GM19193 (cell line): ENCODE data around the gene ATG5.

Source experiments
- POLR2A ChIP-seq: IDR thresholded peaks from 4 replicates; pipeline ENCODE4 v1.6.1; 2011; ENCODE audit not compliant: insufficient read depth, insufficient read length; ENCODE audit errors: extremely low read depth

ATG5 gene

DNA sequence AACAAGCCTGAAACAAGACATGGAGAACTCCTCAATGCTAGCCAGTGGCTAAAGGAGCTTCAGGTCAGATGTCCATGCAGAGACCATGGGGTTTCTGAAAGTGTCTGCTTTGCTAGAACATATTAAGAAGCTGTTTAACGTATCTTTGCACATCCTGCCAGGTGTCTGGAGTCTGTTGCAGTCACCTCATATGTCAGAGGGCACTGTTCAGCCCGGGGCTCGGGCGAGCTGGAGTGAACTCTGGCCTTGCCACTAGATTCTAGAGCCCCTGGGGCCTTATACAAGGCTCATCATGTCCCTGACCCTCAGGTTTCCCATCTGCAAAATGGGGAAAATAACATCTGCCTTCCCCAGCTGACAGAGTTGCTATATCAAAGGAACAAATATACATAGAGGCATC lies 180.4 kb downstream of the ATG5 start:
- TF ChIP-seq POLR2A, result no peak

DNA sequence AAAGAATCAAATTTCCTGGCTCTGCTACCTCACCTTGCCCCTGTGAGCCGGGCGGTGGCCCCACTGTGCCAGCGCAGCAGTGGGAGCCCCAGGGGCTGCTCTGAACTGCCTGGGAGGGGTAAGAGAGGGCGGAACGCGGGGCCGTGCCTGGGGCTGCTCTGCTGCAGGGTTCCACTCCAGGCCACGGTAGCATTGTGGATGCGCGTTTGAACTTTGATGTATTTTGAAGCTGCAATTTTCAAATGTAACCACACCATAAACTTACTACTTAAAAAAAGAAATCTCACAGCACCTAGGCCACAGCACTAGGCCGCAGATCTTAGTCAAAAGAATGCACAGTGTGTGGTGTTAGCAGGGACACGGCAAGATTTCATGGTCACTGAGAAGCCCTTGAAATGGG lies 181.9 kb downstream of the ATG5 start:
- TF ChIP-seq POLR2A, result no peak

DNA sequence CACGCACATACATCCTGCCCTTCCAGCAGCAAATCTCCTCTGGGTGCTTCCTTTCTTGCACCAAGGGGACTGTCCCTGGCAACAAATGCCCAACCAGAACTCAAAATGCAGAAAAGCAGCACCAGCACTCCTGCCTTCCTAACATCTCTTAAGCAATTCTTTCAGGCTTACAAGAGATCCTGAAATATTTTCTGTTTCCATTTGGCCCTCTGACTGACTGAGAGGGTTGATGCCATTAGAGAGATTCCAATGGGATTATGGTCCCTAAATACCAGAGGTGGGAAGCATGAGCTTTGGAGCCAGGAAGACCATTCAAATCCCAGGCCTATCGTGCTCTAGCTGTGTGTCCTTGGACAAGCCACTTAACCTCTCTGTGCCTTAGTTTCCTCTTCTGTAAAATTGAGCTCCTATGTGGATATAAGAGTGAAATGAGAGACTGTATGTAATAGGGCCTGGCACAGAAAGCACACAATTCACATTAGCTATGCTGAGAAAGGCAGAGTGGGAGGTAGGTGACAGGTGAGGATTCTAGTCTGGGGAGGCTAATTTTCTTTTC lies 182.6 kb downstream of the ATG5 start:
- no peak for TF ChIP-seq POLR2A

DNA sequence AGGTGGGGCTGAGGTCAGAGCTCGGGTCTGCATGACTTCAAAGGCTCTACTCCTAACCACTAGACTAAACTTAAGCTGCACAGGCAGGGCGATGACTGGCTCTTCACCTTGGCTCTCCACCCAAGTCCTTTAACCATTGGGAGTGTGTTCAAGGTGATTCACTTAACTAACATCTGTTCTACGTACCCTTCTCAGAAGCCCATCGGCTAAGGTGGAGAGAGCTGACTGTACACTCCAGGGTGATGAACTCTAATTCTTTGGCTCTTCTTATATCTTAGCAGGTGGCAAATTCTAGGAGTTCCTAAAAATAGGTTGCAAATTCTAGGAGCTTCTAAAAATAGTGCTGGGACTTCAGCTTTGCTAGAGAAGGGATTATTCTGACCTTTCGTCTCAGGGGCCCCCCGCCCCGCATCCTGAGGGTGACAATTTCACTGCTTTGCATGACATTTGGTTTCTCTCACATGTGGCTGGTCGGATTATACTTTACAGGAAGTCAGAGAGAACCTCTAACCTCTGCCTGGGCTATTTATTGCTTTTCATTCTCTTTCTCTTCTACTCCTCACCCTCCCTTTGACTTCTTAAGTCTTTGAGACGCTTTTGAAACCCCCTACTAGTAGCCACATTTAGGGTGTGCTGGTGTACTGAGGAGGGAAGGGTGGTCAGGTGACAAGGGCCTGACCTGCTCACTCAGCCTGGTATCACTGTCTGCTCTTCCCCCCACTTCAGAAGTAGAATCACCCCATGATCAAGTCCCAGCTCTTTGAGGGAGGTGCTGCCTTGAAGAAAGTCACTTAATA lies 183.9 kb downstream of the ATG5 start:
- TF ChIP-seq POLR2A, result peak; percentile 39

DNA sequence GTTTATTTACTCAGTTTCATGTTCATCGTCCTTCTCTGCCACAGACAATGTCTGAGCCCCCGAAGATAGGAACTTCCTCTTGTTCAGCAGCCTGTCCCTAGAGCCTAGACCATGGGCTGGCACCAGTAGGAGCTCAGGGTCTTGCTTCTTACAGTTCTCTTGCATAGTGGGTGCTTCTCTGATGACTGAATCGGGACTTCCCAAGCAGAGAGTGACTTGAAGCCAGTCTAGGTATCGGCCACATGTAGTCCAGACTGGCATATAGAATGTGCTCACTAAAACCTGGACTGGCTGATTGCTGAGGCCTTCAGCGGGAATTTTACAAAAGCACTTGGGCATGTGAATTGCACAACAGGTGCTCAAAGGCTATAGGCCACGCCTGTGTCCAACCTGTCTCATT lies 187.4 kb downstream of the ATG5 start:
- no peak for TF ChIP-seq POLR2A

DNA sequence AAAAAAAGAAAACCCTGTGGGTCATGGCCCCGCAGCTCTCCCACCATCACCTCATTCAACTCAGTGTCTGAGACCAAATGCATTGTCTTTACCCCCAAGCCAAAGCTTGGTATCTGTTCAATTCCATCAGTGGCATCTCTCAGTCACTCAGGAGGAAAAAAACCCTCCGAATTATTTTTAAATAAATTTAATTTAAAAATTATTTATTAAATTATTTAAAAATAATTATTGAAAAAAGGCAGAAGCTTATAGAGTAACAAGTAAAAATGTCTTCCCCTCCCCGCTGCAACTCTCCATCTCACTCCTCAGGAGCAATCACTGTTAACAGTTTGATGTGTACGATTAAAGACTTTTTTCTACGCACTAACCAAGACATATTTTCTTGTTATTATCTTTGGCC lies 188.7 kb downstream of the ATG5 start:
- TF ChIP-seq POLR2A, result no peak

DNA sequence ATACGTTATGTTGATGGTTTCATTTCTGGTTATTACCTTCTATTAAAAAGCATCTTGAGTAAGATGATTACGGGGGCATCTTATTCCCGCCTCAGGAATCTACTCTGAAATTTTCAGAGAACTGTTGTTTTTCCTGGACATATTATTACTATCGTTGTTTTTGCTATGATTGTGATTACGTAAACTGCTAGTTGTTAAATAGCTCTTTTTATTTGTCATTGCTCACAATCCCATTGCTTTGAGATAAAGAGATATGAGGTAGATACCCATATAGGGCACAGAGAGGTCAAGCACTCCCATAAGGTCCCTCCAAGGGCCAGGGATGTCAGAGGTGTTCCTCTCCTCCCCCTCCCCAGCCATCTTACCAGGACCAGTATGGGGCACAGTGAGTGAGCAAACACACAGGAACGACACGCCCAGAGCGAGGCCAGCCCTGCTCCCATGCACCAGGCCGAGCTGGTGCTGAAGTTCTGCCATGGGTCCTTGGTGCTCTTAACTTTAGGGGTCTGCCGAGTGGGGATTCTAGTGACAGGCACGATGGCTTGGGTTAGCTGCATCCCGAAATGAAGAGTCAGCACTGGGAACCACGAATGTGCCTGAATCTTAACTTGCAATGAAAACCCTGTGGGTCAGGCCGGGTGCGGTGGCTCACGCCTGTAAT lies 189.5 kb downstream of the ATG5 start:
- TF ChIP-seq POLR2A, result no peak

DNA sequence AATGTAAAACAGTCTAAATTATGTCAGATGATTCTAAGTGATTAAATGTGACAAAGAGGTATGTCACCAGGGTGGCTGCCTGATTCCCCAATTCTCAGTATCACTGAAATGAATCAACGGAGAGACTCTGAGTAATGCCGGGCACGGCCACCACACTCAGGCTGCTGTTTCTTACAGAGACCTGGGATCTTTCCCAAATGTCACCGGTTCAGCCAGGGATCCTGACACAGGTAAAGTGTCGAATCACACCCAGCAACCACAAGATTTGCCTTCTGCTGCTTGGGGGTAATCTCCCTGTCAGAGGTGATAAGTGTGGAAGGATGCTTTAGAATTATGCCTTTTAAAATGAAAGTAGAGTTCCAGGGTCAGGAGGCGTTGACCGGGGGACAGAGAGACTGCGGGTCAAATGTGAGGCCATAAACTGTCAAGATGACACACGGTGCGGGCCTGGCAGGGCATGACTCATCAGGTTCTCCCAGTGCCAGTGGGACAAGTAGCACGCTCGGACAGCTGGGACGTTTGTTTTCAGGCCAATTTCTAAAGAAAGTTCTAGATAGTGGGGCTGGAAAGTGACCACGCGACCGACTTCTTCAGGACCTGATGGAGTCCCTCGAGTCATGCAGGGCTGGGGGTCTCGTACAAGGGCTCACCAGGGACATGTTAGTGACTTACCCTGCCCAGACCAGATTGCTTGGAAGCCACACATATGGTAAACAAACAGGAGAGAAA lies 190.5 kb downstream of the ATG5 start:
- no peak for TF ChIP-seq POLR2A
